Central memory CD8-positive, alpha-beta T cell (primary cell): ENCODE results near the gene EFNA3.
A peak's percentile ranks its signal among the peaks of the same experiment; 100 is the strongest.

Experiments used
- ATAC-seq: fragments of 150-1000 bp; cut with Tn5 transposase; replicated peaks from 2 replicates; pipeline ENCODE4 v1.10.0; 2022; ENCODE audit warnings: mild to moderate bottlenecking, moderate FRiP score, moderate number of reproducible peaks; ENCODE audit not compliant: poor library complexity, severe bottlenecking; ENCODE audit errors: extremely low read depth
- DNase-seq, 2 donors: peaks; one replicate each; pipeline ENCODE4 v3.0.0; 2021; ENCODE audit warnings: low spot score in 2 of 2
- H3K27ac Mint-ChIP-seq: one replicate; pipeline ENCODE4 v1.8.0; 2022; ENCODE audit warnings: low read depth, mild to moderate bottlenecking, moderate library complexity, mixed read lengths
- H3K27me3 Mint-ChIP-seq: one replicate; pipeline ENCODE4 v1.8.0; 2022; ENCODE audit warnings: mixed read lengths
- H3K36me3 Mint-ChIP-seq: one replicate; pipeline ENCODE4 v1.8.0; 2022; ENCODE audit warnings: mild to moderate bottlenecking, moderate library complexity, mixed read lengths; ENCODE audit not compliant: insufficient read depth
- H3K4me1 Mint-ChIP-seq: one replicate; pipeline ENCODE4 v1.8.0; 2022; ENCODE audit warnings: mixed read lengths
- H3K4me3 Mint-ChIP-seq: one replicate; pipeline ENCODE4 v1.8.0; 2022; ENCODE audit warnings: mild to moderate bottlenecking, moderate library complexity, mixed read lengths
- H3K9me3 Mint-ChIP-seq: one replicate; pipeline ENCODE4 v1.8.0; 2022; ENCODE audit warnings: mixed read lengths

The EFNA3 gene

DNA sequence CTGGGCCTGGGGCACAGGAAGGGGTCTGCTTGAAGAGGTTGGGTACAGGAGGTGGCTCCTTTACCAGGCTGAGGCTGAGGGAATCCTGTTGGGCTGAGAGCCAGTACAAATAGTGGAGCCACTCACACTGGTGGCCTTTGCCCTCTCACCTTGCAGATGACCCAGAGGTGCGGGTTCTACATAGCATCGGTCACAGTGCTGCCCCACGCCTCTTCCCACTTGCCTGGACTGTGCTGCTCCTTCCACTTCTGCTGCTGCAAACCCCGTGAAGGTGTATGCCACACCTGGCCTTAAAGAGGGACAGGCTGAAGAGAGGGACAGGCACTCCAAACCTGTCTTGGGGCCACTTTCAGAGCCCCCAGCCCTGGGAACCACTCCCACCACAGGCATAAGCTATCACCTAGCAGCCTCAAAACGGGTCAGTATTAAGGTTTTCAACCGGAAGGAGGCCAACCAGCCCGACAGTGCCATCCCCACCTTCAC lies 55.2 kb downstream of the EFNA3 start:
- no peak overlapping the region for H3K27ac Mint-ChIP-seq
- H3K27me3 Mint-ChIP-seq: peaks cover 22% of the 10 kb centered on the region
- DNase-seq: no peak
- peak overlapping the region; percentile 99 for H3K4me3 Mint-ChIP-seq
- H3K36me3 Mint-ChIP-seq: peaks cover 7% of the 10 kb centered on the region
- peaks cover 36% of the 10 kb centered on the region for H3K4me1 Mint-ChIP-seq
- ATAC-seq: no peak
- H3K9me3 Mint-ChIP-seq: no peaks in the 10 kb centered on the region

DNA sequence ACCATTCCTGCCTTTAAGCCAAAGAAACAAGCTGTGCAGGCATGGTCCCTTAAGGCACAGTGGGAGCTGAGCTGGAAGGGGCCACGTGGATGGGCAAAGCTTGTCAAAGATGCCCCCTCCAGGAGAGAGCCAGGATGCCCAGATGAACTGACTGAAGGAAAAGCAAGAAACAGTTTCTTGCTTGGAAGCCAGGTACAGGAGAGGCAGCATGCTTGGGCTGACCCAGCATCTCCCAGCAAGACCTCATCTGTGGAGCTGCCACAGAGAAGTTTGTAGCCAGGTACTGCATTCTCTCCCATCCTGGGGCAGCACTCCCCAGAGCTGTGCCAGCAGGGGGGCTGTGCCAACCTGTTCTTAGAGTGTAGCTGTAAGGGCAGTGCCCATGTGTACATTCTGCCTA lies 55.7 kb downstream of the EFNA3 start:
- Mint-ChIP-seq H3K4me1 (peaks cover 33% of the 10 kb centered on the region), H3K36me3 (peaks cover 7% of the 10 kb centered on the region), H3K27me3 (peaks cover 17% of the 10 kb centered on the region), H3K9me3 (no peaks in the 10 kb centered on the region), H3K27ac (peak overlapping the region; percentile 100), H3K4me3 (peak overlapping the region; percentile 99)
- ATAC-seq (no peak), DNase-seq (no peak)

DNA sequence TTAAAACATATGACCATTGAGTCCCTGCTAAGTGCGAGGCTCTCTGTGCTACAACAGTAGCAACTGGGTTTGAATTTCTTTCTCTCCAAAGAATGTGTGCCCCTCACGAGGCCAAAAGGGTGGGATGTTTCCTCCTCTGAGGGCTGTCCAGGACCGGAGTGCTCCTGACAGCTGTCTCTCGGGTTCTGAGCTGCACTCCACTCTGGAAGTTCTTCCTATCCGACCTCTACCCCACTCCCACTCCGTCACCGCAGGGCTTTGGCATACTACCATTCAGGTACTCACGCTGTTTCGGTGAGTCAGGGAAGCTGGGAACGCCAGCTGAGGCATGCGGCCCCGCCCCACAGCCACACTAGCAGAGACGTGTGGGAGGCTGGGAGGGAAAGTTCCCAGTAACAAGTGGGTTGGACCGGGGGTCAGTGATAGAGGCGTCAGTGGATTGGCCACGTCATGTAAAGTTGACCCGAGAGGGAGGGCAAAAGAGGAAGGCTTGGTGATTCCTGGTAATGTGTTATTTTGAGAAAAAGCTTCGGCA lies 56.3 kb downstream of the EFNA3 start:
- peak overlapping the region; percentile 100 for H3K27ac Mint-ChIP-seq
- H3K4me3 Mint-ChIP-seq: peak overlapping the region; percentile 99
- no peak for DNase-seq
- H3K9me3 Mint-ChIP-seq: no peaks in the 10 kb centered on the region
- no peak for ATAC-seq
- H3K4me1 Mint-ChIP-seq: peaks cover 35% of the 10 kb centered on the region
- peaks cover 11% of the 10 kb centered on the region for H3K27me3 Mint-ChIP-seq
- peaks cover 7% of the 10 kb centered on the region for H3K36me3 Mint-ChIP-seq

DNA sequence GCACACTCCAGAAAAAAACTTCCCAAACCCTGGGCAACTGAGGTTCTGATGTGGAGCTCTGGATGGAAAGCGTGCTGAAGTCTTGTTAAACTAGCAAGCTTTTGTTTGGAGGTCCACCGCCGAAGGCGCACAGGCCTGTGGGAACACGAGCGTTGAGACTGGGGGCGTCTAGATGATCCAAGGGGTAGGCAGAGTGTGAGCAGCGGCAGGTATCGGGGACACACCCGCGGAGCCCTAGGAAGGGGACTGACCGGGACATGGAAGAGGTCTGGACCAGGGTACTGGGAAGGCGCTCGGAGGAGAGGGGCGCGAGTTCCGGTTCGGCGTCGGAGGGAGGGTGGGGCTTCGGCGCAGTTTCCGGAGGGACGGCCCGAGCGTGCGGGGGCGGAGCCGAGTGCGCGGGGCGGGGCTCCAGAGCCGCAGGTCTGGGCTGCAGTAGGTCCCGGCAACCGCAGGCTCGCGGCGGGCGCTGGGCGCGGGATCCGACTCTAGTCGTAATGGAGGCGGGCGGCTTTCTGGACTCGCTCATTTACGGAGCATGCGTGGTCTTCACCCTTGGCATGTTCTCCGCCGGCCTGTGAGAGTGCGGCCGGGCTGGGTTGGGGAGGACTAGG lies 56.9 kb downstream of the EFNA3 start, which contains the start of gene SLC50A1:
Gene SLC50A1 (plus strand): TSS at position 438 of the 614 bp plus-strand sequence. CDS start 60 bp downstream, at position 498.
- peak; percentile 84 to 90 for DNase-seq
- Mint-ChIP-seq H3K36me3 (peaks cover 9% of the 10 kb centered on the region), H3K4me1 (peaks cover 41% of the 10 kb centered on the region), H3K4me3 (peak within 1 kb of the TSS; percentile 99), H3K9me3 (no peaks in the 10 kb centered on the region), H3K27ac (peak within 1 kb of the TSS; percentile 100), H3K27me3 (peaks cover 8% of the 10 kb centered on the region)
- peak; percentile 83 for ATAC-seq

DNA sequence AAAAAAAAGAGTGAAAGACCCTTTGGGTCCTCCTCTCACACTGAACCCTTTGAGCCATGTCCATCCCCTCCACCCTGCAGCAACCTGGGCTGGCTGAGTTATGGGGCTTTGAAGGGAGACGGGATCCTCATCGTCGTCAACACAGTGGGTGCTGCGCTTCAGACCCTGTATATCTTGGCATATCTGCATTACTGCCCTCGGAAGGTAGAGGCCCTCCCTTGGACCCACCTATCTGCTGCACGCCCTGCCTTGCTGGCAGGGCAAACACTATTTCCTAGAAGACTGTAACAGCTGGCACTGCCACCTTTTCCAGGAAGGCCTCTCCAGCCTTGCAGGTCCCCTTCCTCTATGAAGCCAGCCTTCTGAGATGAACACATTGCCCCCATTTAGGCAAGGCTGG lies 58.1 kb downstream of the EFNA3 start:
- Mint-ChIP-seq H3K27ac (peak overlapping the region; percentile 100), H3K4me1 (peaks cover 42% of the 10 kb centered on the region), H3K4me3 (peak overlapping the region; percentile 99), H3K27me3 (no peaks in the 10 kb centered on the region), H3K36me3 (peaks cover 9% of the 10 kb centered on the region), H3K9me3 (no peaks in the 10 kb centered on the region)
- DNase-seq: no peak
- no peak for ATAC-seq
